Iris pigment epithelial cell (primary cell): ENCODE data around the gene ZDHHC17.
A peak's percentile ranks its signal among the peaks of the same experiment; 100 is the strongest.

Source experiments
- DNase-seq: peaks from one replicate; pipeline ENCODE4 v3.0.0-alpha.2; 2011; ENCODE audit warnings: low read depth

Gene ZDHHC17

DNA sequence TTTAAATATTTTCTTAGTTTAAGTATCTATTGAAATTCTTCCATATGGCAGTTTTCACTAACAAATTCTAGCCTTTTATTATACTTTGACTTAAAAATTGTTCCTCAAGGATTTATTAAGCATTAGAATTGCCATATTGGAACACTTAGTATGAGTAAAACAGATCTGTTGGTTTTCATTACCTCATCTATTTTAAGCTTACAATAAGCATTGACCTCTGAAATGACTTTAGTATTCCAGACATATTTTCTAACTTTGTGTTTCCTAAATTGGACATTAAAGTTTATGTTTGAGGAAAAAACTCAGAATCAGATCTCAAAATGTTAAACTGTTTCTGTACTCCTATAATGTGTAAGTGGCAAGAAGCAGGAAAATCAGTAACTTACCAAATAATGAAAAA lies 66.5 kb downstream of the ZDHHC17 start:
- DNase-seq: no peak

DNA sequence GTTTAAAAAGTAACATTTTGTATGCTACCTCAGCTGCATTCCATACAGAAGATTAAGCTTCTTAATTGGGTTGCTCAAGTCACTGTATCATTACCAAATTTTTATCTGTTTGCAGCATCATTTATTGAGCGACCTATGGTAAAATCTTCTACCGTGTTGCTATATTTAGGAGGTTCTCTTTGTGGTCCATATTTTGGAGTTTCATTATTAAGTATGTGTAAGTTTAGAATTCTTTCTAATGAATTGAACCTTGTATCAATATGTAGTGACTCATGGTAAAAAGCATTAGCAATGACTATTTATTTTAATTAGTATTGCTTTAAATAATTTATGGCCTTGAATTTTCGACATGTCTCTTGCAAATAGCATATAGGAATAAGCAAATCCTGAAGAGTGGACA lies 72.7 kb downstream of the ZDHHC17 start:
- DNase-seq: no peak

DNA sequence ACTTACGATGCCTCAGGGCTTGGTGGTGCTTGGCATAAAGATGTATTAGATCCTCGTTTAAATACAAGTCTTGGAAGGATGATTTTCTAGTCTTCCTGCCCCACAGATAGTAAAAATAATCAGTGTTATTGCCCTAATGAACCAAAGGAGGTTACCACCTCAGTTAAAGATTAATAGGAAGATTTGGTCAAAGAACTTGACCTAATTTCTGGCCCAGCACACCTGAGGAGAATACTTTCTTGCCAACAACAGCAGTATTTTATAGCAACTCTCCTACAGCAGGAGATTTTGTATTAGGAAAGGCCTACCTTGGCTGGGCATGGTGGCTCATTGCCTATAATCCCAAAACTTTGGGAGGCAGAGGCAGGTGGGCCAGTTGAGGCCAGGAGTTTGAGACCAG lies 83.3 kb downstream of the ZDHHC17 start:
- DNase-seq: no peak

DNA sequence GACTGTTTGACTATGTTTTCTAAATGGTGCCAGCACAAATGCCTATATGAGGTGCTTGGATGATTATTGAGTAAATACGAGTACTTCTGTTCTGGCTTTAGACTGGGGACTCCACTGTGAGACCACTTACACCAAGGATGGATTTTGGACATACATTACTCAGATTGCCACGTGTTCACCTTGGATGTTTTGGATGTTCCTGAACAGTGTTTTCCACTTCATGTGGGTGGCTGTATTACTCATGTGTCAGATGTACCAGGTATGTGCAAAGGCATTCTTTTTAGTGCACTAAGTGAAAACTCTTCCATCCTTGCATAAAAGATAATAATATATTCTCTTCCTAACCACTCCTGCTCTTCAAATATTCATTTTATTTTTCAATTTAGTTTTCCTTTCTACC lies 84.2 kb downstream of the ZDHHC17 start:
- no peak for DNase-seq

DNA sequence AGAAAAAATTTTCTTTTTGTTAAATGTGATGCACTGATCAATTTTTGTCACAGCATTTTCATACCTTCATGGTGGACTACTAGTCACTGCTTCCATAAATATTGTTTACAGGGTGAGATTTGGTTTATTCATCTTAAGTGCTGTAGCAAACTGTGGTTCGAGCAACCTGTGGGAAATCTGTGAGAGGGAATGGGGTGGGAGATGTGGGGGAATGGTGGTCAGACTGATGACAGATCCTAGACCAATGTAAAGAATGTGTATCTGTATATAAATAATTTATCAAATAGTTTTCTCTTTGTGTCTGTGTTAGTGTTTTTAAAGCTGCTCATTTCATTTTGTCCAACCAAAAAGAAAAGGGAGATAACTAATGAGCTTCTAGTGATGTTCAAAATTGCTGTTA lies 88.2 kb downstream of the ZDHHC17 start:
- peak; percentile 9 for DNase-seq

DNA sequence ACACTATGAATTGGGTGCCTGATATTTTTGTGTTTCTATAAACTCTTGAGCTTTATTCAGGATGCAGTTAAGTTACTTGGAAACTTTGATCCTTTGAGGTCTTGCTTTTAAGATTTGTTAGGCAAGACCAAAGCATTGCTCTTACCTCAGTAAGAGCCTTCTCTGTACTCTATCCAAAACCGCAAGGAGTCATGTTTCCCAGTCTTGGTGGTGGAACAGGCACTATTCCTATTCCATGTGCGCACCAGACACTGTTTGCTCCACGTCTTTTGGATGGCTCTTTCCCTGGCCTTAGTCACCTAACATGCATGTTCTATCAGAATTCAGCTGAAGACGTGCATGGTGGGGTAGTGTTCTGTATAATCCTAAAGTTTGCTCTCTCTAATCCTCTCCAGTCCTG lies 91.4 kb downstream of the ZDHHC17 start:
- no peak for DNase-seq

DNA sequence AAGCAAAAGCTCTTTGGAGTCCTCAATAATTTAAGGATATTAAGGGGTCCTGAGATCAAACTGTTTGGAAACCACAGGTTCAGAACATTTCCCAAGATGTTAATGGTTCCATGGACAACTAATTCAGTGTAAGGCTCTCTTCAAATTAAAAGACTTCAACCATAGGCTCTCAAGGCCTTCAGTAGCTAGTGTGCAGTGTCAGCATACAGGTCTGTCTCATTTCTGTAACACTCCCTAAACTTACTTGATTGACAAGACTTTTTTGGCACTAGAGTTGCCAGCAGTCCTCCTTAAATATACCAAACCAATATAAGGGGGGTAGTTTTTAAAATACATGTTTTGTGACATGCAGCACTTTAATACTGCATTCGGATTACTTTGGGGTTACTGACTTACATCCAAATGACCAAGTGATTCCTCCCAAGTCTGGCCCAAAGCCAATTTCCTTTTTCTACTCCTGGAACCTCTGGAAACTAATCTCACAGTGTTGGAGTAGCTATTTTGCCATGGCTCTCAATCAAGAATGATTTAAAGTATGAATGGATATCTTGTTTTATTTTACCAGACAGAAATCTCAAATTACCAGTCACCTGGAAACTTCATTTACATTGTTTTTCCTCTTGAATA lies 92.2 kb downstream of the ZDHHC17 start:
- DNase-seq: no peak

DNA sequence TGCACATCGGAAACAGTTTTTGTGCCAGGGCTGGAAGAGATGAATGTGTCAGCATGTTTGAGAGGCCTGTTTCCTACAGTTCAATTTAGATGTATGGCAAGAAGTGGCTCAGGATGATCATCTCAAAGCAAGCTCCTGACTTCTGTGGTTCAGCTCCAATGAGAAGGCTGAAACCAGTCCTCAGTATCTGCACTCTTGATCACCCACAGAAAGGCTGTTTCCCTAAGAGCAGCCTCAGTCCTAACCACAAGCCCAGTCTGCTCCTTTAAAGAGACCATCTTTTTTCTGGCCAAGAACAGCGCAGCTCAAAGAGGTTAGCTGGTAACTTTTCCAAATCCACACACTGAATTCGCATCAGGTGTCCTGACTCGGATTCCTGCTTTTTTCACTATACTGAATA lies 95.7 kb downstream of the ZDHHC17 start:
- no peak for DNase-seq

DNA sequence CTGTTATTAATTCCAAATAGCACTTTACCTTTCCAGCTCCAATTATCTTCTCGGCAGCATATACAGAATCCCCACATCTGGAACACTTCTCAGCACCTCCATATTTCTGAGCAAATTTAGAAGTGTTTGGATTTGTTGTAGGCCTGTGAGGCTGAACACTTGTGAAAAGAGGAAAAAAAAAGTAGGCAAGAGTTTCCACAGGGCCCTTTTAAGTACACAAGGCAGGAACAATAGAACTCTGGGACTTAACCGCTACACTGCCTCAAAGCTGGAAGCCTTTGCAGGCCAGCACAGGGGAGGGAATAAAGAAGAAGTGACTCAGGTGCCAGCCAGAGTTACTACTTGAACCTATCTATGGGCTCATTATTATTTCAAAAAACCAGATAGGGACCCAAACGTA lies 96.3 kb downstream of the ZDHHC17 start:
- no peak for DNase-seq

DNA sequence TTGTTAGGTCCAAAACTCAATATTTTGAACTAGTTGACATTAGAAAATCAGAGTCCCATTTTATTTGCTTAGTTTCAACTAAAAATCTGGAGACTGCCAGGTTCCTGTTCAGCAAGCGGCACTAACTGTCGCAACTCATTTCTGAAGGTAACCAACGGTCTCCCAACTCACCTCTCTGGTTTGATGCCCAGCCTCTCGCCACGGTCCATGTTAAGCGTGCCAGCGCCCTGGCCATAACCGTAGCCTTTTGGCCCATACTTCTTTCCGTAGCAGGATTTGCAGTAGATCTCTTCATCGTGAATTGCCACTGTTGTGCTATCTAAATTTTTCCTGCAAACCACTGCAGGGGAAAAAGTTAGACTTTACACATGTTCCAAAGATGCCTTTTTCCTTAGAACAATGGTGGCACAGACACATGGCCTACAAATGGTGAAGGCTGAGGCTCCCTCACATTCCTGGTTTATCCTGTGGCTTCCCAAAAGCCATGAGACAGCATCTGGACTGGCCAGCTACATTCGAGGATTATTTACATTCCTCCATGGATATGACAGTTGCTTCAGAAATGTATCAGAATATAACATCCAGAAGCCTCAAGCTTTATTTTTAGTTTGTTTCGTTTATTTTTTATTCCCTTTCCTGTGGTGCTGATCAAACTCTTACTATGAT lies 99.2 kb downstream of the ZDHHC17 start:
- peak; percentile 67 for DNase-seq

DNA sequence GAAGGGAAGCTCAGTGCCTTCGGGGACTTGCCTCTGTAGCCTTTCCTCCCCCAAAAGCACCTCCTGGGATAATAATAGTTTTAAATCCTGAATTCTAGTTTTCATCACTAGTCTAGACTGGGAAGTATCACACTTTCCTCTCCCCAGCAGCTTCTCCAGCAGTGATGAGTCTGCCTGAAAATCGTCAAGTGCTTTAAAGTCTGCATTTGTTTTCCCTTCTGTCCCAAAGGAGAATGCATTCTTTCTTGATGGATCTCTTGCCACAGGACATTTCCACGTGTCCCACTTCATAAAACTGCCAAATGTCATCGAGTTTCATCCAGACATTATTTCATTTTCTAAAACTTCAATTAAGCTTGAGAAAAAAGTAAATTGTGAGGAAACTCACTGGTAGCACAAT lies 99.9 kb downstream of the ZDHHC17 start:
- no peak for DNase-seq

DNA sequence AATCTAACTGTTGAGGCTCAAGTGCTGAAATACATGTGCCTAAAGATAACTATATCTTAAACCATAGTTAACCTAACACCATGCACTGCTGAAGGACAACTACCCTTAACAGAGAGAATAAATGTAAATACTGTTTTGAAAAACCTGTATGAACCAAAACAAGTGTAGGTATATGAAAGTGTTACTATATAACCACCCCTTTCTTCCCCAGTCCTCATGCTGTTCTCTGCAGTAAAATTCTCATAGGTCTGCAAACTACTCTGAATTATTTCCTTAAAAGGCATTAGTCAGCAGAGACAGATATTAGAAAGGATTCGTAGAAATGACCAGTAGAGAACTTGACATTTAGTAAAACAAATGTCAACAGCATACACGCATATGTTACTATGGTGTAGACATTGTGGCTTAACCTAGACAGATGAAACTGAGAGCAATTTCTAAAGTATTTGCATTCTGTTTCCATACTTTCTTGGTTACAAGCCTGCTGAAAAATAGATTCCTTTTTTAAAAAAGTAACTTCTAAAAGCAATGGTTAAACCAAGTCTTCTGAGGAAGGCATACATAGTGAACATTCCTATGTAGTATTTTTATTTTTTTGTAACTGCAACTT lies 101.0 kb downstream of the ZDHHC17 start:
- DNase-seq: no peak

DNA sequence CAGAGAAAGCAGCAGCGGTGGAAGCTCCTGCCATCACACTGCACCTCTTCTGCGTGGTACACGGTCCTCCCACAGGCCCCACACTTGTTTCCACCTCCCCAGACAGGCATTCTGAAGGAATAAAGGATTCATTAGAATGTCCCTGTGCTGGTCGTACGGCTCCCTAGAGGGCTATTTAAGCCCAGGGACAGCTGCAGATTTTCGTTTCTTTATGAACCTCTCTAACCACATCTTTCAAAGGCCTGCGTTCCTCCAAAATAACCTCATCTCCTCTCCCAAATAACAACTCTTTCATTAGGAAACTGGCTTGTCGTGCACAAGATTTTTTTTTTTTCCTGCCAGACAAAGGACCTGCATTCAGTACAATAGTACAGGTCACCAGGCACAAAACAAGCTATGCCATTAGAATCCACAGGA lies 102.2 kb downstream of the ZDHHC17 start:
- DNase-seq: no peak

DNA sequence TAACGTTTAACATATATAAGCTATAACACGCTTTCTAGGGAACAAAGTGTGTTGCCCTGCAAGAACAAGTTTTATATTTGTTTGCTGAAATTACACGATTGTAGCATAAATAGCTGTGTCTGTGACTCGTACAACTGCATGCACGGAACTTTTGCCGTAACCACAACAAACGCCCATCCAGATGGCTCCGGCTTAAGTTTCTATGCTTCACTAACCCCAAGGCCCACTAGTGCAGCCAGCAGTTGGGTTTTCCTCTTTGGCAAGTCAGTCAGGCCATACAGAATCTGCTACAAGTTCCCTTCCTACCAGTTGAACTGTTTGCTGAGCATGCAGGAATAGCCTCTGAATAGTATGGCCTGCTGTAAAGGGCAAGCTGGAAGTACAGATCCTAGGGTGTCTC lies 102.8 kb downstream of the ZDHHC17 start:
- DNase-seq: peak; percentile 32

DNA sequence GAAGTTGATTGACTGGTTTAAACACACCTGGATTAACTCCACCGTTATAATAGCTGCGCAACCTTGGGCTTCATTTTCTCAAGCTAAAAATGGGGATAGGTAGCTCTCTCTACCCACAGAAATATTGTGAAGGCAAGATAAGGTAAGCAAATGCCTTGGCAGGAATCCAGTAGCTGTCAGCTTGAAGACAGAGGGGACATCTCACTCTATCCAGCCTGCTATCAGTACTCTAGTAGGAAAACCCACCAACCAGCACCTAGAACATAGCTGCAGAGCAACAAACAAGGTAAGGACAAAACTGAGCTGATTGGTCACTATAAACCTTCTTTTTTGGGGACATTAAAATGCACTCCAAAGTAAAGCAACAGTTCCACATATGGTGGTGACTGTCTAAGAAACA lies 107.2 kb downstream of the ZDHHC17 start:
- no peak for DNase-seq

DNA sequence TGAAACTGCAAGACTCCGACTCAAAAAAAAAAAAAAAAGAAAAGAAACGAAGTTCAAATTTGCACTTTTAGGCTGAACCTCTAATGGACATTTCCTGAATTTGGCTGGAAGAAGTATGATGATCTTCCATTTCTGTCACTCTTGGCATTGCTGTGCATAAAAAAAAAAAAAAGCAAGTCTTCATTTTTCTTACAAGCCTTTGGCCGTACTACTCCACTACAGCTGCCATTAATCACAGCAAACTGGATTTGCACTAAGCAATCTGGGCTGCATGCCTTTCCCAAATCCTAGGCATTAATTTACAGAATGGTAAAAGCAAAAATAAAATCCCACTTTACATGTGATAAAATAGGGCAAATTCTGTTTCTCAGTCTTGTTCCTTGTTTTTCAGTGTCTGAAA lies 107.8 kb downstream of the ZDHHC17 start:
- DNase-seq: no peak

DNA sequence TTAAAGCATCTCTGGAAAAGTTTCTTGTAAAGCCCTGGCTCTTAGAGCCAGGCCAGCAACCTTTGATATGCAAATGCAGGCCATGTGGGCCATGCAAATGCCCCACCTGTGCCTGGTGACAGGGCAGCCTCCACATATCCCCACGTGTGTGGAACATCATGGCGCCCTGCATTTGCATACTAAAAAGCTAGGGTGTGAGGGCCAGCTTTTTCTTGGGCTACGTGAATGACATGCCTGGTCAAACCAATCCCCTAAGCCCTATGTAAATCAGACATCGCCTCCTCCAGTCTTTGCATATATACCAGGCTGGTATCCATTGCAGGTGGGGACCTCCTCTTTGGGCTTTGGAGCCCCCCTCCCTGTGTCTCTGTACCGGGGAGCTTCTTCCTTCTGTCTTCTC lies 108.5 kb downstream of the ZDHHC17 start:
- no peak for DNase-seq

DNA sequence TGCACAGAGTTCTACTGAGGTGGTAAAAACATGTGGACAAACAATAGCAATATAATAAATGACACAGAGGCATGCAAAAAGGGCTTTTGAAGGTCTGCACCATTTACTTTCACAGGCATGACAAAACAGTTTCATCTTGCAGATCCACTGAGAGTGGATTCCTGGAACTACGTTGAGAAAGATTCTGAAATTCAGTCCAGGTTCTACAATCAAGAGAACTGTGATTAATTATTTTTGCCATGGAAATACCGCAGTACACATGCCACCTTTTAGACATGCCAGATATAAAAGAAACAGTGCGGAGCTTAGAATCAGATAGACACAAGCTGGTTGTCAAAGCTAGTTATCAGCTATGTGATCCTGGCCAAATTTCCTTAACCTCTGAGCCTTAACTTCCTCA lies 110.1 kb downstream of the ZDHHC17 start:
- DNase-seq: no peak

DNA sequence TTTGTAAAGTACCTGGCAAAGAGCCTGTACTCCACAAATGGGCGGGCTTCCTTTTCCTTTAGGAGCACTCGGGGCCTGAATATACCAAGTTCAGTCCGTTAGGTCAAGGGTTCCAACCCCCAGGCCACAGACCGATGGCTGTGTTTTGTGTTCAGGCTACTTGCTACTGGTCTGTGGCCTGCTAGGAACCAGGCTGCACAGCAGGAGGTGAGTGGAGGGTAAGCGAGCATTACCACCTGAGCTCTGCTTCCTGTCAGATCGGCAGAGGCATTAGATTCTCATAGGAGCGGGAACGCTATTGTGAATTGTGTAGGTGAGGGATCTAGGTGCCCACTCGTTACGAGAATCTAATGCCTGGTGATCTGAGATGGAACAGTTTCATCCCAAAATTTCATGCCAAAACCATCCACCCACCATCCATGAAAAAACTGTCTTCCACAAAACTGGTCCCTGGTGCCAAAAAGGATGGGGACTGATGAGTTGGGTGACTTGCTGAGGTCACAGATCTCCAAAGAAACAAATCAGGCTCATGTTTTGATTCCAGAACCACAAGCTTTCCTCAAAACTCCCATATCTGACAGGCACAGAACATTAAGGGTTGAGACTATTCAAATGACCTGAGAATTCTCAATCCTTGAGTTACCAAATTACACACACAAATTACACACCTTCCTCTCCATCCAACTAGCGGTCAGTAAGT lies 110.7 kb downstream of the ZDHHC17 start:
- DNase-seq: no peak

DNA sequence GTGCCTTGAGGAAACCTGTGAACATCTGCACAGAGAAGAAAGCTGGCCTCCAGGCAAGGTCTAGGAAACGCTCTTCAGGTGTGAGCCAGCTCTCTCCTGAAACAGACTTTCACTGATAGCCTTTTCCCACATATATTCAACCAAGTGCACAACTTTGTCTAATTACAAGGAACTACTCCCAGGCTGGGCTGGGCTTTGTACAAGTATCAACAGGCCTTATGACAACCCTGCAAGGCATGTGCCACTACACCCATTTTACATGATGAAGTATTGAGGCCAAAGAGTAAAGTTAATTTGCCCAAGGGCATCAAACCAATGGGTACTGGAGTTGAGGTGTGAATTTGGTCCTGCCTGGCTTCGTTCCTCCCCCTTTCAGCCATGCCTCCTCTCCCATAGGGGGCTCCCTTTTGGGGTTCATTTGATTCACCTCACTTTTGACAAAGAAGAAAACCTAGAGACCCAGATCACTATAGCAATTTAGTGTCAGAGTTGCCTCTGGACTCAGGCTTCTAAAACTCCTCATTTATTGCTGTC lies 112.8 kb downstream of the ZDHHC17 start:
- DNase-seq: no peak

DNA sequence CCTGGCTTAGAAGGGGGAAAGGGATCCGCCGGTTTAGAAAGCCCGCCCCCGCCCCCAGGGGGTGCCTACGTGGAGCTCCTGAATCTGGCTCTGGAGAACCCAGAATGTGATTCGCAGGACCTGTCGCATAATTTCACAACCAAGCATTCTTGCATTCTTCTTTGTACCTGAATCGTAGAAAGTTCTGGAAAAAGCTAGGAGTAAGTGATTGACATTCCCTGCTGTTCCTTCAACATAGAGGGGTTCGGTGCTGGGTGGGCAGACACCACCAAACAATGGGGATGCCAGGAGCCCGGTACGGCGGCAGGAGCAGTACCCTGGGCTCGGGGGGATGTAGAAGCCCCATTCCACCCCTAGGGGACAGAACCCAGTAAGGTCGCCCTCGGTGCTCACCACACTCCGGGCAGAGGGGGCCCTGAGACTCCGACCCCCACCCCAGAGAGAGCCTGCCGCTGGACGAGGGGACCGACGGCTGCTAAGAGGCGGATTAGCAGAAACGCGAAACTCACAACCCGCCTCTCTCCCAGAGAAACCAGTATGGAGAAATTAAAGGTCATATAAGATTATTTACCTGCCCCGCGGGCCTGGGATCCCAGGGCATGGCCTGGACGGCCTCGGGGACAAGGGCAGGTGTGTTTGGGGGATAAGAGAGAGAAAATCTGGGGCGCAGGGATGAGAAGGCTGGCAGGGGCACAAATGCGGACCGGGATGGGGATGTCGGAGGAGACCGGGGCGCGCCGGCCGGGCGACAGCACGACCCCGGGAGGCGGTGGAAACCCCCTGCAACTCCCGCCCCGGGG lies 114.4 kb downstream of the ZDHHC17 start:
- DNase-seq: no peak
